Measurements from ENCODE around the gene CNN1.

- TF ChIP-seq, protein P1, sequence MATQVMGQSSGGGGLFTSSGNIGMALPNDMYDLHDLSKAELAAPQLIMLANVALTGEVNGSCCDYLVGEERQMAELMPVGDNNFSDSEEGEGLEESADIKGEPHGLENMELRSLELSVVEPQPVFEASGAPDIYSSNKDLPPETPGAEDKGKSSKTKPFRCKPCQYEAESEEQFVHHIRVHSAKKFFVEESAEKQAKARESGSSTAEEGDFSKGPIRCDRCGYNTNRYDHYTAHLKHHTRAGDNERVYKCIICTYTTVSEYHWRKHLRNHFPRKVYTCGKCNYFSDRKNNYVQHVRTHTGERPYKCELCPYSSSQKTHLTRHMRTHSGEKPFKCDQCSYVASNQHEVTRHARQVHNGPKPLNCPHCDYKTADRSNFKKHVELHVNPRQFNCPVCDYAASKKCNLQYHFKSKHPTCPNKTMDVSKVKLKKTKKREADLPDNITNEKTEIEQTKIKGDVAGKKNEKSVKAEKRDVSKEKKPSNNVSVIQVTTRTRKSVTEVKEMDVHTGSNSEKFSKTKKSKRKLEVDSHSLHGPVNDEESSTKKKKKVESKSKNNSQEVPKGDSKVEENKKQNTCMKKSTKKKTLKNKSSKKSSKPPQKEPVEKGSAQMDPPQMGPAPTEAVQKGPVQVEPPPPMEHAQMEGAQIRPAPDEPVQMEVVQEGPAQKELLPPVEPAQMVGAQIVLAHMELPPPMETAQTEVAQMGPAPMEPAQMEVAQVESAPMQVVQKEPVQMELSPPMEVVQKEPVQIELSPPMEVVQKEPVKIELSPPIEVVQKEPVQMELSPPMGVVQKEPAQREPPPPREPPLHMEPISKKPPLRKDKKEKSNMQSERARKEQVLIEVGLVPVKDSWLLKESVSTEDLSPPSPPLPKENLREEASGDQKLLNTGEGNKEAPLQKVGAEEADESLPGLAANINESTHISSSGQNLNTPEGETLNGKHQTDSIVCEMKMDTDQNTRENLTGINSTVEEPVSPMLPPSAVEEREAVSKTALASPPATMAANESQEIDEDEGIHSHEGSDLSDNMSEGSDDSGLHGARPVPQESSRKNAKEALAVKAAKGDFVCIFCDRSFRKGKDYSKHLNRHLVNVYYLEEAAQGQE (IDR thresholded peaks at IDR 0.05; ENCODE audit: unreplicated experiment) = no peak
- TF ChIP-seq CTCF (conservative IDR thresholded peaks at IDR 0.05; ENCODE audit: low read depth in 2 of 2) (no peak), POLR2AphosphoS5 (IDR thresholded peaks at IDR 0.05; ENCODE audit: low read depth) (no peak; the same call in 1 of the 2 replicates), EZH2 (IDR thresholded peaks at IDR 0.05; ENCODE audit: low read depth, unreplicated experiment) (no peak), CREB1 (CRISPR knock-in tag; IDR thresholded peaks at IDR 0.05; ENCODE audit: low read depth) (peak; percentile 68), EZH2phosphoT487 (IDR thresholded peaks at IDR 0.05; ENCODE audit: unreplicated experiment) (no peak), ZNF462 (CRISPR knock-in tag; IDR thresholded peaks at IDR 0.05) (no peak), JUNB (IDR thresholded peaks at IDR 0.05; ENCODE audit: unreplicated experiment) (no peak), NANOG (IDR thresholded peaks at IDR 0.05; ENCODE audit: borderline replicate concordance) (no peak), ZNF331 (CRISPR knock-in tag; IDR thresholded peaks at IDR 0.05; ENCODE audit: low read depth) (no peak), ZNF114 (CRISPR knock-in tag; IDR thresholded peaks at IDR 0.05) (no peak), STAT1 (IDR thresholded peaks at IDR 0.05; ENCODE audit: unreplicated experiment) (no peak)
These were observed at the start of gene CNN1 for GRCh38 chr19:11538232-11539036.

Data from GM23338 (cell line).